Osteocyte (in vitro differentiated cells): ENCODE measurements around the gene RAVER2. TPM values are rescaled to one million over a fixed set of nuclear protein-coding genes. Genes with fewer than 3 reads are reported as not detected.
"Not testable (repeated sequence)": the region's sequence is repeated elsewhere in the genome, so short reads cannot be mapped to it uniquely, and the experiment has no call there.

Experiments used
- DNase-seq: peaks from one replicate; pipeline ENCODE4 v3.0.0; 2021; ENCODE audit warnings: mixed read lengths; ENCODE audit not compliant: unreplicated experiment; ENCODE audit errors: extremely low spot score
- H3K27ac Mint-ChIP-seq: one replicate; pipeline ENCODE4 v1.8.0; 2021; ENCODE audit warnings: mild to moderate bottlenecking, mixed read lengths; ENCODE audit not compliant: unreplicated experiment
- H3K27me3 Mint-ChIP-seq: one replicate; pipeline ENCODE4 v1.8.0; 2021; ENCODE audit warnings: mixed read lengths; ENCODE audit not compliant: unreplicated experiment
- H3K36me3 Mint-ChIP-seq: one replicate; pipeline ENCODE4 v1.8.0; 2021; ENCODE audit warnings: mixed read lengths; ENCODE audit not compliant: unreplicated experiment
- H3K4me1 Mint-ChIP-seq: one replicate; pipeline ENCODE4 v1.8.0; 2021; ENCODE audit warnings: mixed read lengths; ENCODE audit not compliant: unreplicated experiment
- H3K4me3 Mint-ChIP-seq: one replicate; pipeline ENCODE4 v1.8.0; 2021; ENCODE audit warnings: mild to moderate bottlenecking, moderate library complexity, mixed read lengths; ENCODE audit not compliant: unreplicated experiment
- H3K9me3 Mint-ChIP-seq: one replicate; pipeline ENCODE4 v1.8.0; 2021; ENCODE audit warnings: mixed read lengths; ENCODE audit not compliant: unreplicated experiment
- CTCF ChIP-seq: fragments of 200-600 bp; sonication (generic); IDR thresholded peaks from 2 replicates; pipeline ENCODE4 v1.5.0; 2021; ENCODE audit warnings: antibody characterized with exemption, mild to moderate bottlenecking, moderate library complexity
- total RNA-seq: library from RNA; stranded (reverse); gene quantifications from 2 replicates; pipeline ENCODE4 v1.2.1, GENCODE V29; 2021

The RAVER2 gene
- total RNA-seq, 1 donor from 2014 or later = 7.3 TPM

DNA sequence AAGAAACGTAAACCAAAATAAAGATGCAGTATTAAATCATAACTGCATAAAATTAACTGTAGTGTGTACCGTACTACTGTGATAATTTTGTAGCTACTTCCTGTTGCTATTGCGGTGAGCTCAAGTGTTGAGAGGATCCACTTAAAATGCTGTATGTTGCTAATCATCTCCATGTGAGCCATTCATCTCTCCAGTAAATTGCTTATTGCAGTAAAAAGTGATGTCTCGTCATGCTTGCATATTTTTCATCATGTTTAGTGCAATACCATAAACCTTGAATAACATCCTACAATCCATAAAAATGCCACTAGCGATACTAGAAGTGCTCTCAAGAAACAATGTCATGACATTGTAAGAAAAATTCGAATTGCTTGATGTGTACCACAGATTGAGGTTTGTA lies 66.3 kb downstream of the RAVER2 start:
- no peaks in the 10 kb centered on the region for H3K4me1 Mint-ChIP-seq
- peaks cover 10% of the 10 kb centered on the region for H3K36me3 Mint-ChIP-seq
- H3K27me3 Mint-ChIP-seq = no peaks in the 10 kb centered on the region
- H3K27ac Mint-ChIP-seq = no peak overlapping the region
- H3K9me3 Mint-ChIP-seq = no peaks in the 10 kb centered on the region
- no peak for DNase-seq
- H3K4me3 Mint-ChIP-seq = no peak overlapping the region
- TF ChIP-seq CTCF = no peak

- no peak for DNase-seq
- no peak overlapping the region for H3K27ac Mint-ChIP-seq
- no peak overlapping the region for H3K4me3 Mint-ChIP-seq
- TF ChIP-seq CTCF = no peak
- peaks cover 13% of the 10 kb centered on the region for H3K36me3 Mint-ChIP-seq
- H3K27me3 Mint-ChIP-seq = no peaks in the 10 kb centered on the region
- H3K4me1 Mint-ChIP-seq = no peaks in the 10 kb centered on the region
- H3K9me3 Mint-ChIP-seq = no peaks in the 10 kb centered on the region
Measured at GRCh38 chr1:64814427-64814826, 69.6 kb downstream of the RAVER2 start.

DNA sequence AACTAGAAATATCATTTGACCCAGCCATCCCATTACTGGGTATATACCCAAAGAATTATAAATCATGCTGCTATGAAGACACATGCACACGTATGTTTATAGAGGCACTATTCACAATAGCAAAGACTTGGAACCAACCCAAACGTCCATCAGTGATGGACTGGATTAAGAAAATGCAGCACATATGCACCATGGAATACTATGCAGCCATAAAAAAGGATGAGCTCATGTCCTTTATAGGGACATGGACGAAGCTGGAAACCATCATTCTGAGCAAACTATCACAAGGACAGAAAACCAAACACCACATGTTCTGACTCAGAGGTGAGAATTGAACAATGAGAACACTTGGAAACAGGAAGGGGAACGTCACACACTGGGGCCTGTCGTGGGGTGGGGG lies 72.5 kb downstream of the RAVER2 start:
- H3K4me1 Mint-ChIP-seq, H3K4me3 Mint-ChIP-seq, DNase-seq, H3K36me3 Mint-ChIP-seq, H3K27ac Mint-ChIP-seq, H3K9me3 Mint-ChIP-seq, H3K27me3 Mint-ChIP-seq: not testable (repeated sequence)

DNA sequence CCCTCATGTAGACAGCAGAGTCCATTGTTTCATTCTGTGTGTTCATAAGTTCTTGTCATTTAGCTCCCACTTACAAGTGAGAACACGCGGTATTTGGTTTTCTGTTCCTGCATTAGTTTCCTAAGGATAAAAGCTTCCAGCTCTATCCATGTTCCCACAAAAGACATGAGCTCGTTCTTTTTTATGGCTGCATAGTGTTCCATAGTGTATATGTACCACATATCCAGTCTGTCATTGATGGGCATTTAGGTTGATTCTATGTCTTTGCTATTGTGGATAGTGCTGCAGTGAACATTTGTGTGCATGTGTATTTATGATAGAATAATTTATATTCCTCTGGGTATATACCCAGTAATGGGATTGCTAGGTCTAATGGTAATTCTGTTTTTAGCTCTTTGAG lies 75.7 kb downstream of the RAVER2 start:
- DNase-seq, H3K27me3 Mint-ChIP-seq, H3K36me3 Mint-ChIP-seq, H3K4me3 Mint-ChIP-seq, H3K27ac Mint-ChIP-seq, H3K9me3 Mint-ChIP-seq, H3K4me1 Mint-ChIP-seq: not testable (repeated sequence)

GRCh38 chr1:64822621-64823020 lies 77.7 kb downstream of the RAVER2 start:
- H3K27me3 Mint-ChIP-seq = no peaks in the 10 kb centered on the region
- H3K4me1 Mint-ChIP-seq = peaks cover 7% of the 10 kb centered on the region
- no peak for DNase-seq
- no peak for TF ChIP-seq CTCF
- H3K27ac Mint-ChIP-seq = no peak overlapping the region
- H3K36me3 Mint-ChIP-seq = no peaks in the 10 kb centered on the region
- H3K9me3 Mint-ChIP-seq = no peaks in the 10 kb centered on the region
- no peak overlapping the region for H3K4me3 Mint-ChIP-seq

DNA sequence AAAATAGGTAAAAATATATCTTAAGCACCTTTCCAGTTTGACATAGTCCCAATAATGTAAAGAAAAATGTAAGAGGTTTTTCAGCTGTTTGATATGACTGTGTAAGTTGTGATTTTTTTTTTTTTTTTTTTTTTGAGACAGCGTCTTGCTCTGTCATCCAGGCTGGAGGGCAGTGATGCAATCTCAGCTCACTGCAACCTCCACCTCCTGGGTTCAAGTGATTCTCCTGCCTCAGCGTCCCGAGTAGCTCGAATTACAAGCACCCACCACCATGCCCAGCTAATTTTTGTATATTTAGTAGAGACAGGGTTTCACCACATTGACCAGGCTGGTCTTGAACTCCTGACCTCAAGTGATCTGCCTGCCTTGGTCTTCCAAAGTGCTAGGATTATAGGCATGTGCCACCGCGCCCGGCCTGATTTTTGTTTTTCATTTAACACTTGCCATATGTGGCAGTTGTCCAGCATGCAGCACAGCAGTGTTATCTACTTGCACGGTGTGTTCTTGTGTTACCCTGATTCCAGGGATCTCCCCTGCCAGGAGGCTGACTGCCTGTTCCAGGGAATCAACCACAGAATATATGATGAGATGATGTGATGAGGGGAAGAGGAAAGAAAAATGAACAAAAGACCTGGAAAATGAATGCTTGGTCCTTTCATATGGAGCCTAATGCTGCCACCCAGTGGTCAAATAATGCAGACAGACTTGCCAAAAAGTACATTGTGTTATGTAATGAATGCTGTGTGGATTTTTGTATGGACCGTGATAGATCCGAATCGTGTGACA lies 79.0 kb downstream of the RAVER2 start:
- Mint-ChIP-seq H3K4me3 (peak overlapping the region; percentile 33), H3K27ac (peak overlapping the region; percentile 24), H3K9me3 (no peaks in the 10 kb centered on the region), H3K4me1 (peaks cover 8% of the 10 kb centered on the region), H3K36me3 (no peaks in the 10 kb centered on the region), H3K27me3 (no peaks in the 10 kb centered on the region)
- TF ChIP-seq CTCF = peak; percentile 88
- no peak for DNase-seq
